H1 (cell line): Measurements from ENCODE around the gene ALLC. TPM values are rescaled to one million over a fixed set of nuclear protein-coding genes. Genes with fewer than 3 reads are reported as not detected.

ENCODE experiments used
- RBBP5 ChIP-seq: IDR thresholded peaks from 2 replicates; pipeline ENCODE4 v1.7.1; 2012; ENCODE audit warnings: low read depth, mild to moderate bottlenecking, inconsistent platforms, low read length, moderate library complexity, borderline replicate concordance
- polyA plus RNA-seq, 7 experiments: library from polyadenylated mRNA; depleted of rRNA in 3 of 7; stranded (reverse) in 5 of 7; unstranded in 2 of 7; fragments of >200 nt in 5 of 7; fragments of 200-250 nt in 2 of 7; gene quantifications; 1 replicate in 5 of 7; 2 replicates in 1 of 7; 4 replicates in 1 of 7; pipeline versions ENCODE4 v1.2.1 to v1.2.3, GENCODE V29; 2011 to 2013; ENCODE audit warnings: missing spikeins in 2 of 7, mixed read lengths in 2 of 7
- total RNA-seq: library from RNA; stranded (reverse); fragmentation: NEBNext Ultra II Directional; extraction: Animal tissue kit (Norgen Biotek cat#: 25700); gene quantifications from 2 replicates; pipeline ENCODE4 v1.2.1, GENCODE V29; 2021

ALLC gene
- total and polyA plus RNA-seq, 2 of the 8 experiments (the other 6 are each of a cell fraction or from before 2014, with no cell fraction given), result not detected

GRCh38 chr2:3633982-3634595 lies 23.9 kb upstream of the ALLC start (continued):
- no peak for TF ChIP-seq RBBP5
